ENCODE data around the gene RNF150.
"Not testable (repeated sequence)": the region's sequence is repeated elsewhere in the genome, so short reads cannot be mapped to it uniquely, and the experiment has no call there.

The RNF150 gene

DNA sequence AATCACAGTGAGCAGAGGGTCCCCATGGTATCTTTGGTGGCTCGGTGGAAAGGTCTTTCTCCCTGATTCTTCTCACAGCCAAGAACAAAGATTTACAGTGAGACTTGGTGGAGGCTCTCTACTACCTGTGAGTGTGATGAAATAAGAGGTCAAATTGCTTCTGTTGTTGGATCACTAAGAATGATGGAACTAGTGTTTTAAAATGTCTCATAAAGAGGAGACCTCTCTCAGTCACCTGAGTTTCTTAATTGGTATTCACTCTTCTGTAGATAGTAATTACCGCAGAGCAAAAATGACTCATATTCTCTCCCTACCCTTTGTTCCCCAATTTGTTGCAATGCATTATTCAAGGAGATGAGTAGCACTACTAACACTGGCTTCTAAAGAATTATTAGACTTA, 276.2 kb downstream of the RNF150 start:
- DNase-seq, result no peak

DNA sequence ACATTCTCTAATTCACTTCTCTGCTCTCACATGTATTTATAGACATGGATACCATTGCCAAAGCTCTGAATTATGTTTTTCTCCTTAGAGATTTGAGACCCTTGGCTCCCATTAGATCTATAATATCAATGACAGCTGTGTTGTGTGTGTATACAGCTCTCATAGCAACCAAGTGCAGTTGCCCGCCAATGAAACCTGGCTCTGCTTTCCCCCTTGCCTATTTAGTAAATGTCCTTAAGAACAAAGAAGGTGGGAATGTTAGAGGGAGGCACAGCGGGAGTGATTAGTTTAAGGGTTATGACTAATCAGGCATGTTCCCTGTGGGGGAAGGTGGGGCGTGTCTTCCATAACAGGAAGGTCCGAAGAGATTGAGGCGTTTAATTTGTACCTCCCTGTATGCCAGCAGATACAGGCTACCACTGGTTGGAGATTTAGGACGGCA, 276.6 kb downstream of the RNF150 start:
- no peak for DNase-seq

DNA sequence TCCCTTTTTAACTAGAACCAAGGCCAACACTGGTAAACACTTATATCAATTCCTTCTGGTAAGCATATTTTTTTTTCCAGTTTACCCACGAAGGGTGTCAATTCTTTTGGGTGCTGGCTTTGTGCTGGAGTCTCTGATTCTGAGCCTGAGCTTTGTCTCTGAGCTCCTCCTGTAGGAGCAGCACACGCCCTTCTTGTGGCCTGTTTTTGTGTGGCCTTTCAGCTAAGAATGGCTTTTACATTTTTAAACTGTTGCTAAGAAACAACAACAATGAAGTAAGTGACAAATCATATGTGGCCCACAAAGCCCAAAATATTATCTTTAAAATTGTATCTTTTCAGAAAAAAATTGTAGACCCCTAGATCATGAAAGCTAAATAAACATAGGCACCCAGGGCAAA, 279.1 kb downstream of the RNF150 start:
- no peak for DNase-seq

DNA sequence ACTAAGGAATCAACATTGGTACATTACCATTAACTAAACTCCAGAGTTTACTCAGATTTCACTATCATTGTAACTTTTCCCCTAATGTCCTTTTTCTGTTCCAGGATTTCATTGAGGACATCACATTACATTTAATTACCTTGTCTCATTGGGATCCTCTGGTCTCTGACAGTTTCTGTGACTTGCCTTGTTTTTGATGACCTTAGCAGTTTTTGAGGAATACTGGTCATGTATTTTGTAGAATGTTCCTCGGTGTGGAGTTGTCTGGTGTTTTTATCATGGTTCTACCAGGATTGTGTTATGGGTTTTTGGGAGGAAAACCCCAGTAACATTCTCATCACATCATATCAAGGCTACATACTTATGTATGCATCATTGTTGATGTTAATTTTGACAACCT, 281.5 kb downstream of the RNF150 start:
- no peak for DNase-seq

DNA sequence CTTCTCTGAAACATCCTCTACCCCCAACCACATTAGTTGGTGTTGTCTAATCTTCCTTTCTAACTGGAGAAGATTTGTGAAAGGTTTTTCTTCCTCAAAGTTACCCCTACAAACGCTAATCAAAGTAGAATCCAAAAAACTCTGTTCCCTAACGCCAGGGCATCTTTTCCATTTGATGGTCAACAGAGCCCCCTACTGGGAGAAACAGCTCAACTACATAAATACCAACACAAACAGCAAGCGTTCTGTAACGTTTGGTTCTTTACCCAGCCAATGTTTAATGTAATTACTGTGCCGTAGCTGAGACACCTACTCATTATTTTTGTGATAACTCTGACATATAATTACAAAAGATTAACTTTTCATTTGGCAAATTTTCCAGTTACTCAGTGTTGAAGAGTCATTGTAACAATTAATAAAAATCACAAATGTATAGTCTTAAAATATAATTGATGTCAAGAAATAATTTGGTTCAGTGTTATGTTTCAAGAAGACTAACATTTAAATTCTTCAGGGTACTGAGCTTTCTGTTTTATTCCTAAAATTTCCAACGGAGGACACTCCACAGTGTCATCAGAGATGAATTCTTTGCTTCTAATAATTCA, 282.1 kb downstream of the RNF150 start:
- no peak for DNase-seq

DNA sequence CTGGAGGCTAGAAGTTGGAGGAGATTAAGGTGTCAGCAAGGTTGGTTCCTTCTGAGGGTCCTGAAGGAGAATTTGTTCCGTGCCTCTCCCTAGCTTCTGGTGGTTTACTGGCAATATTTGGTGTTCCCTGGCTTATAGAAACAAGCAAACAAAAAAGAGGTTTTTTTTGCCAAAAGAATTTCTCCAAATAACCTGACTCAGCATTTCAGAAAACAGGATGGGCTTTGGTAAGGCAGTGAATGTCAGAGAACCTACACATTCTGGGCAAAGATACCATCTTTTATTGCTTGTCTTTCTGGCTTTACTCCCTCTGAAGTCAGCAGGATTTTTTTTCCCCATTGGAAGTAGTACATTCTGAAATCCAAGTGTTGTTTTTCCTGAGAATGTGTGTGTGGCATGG, 283.7 kb downstream of the RNF150 start:
- no peak for DNase-seq

DNA sequence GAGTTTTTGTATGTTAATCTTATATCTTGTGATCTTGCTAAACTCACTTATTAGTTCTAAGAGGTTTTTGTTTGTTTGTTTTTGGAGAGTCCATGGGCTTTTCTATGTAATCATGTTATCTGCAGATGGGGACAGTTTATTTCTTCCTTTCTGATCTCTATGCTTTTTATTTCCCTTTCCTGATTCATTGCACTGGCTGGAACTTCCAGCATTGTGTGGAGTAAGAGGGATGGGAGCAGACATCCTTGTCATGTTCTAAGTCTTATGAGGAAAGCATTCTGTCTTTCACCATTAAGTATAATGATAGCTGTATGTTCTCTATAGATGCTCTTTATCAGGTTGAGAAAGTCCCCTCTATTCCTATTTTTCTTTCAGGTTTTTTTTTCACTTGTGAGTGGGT, 286.5 kb downstream of the RNF150 start:
- no peak for DNase-seq

DNA sequence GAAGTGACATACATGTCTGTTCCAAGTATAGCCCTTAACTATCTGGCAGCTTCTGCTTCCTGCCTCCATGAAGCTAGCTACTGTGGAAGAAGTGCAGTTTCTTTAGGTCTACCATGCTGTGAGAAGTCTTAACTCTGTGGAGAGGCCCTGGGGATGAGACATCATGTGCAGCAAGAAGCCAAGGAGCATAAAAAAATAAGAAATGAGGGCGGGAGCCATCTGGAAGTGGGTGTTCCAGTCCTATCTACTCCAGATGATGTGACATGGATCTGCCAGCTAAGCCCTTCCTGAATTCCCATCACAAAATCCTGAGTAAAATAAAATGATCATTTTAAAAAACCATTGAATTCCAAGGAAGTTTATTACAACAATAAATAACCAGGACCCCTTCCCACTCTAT, 289.2 kb downstream of the RNF150 start:
- no peak for DNase-seq

DNA sequence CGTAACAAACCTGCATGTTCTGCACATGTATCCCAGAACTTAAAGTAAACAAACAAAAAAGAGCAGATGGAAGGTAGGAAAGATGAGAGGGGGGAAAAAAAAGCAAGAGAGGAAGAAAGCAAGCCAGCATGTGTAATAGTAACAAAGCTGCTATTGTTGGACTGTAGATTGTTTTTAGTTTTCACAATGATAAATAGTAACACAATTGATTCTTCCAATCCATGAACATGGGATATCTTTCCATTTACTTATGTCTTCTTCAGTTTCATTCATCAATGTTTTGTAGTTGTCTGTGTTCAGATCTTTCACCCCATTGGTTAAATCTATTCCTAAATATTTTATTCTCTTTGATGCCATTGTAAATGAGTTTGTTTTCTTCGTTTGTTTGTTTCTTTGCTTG, 292.1 kb downstream of the RNF150 start:
- DNase-seq, result no peak

DNA sequence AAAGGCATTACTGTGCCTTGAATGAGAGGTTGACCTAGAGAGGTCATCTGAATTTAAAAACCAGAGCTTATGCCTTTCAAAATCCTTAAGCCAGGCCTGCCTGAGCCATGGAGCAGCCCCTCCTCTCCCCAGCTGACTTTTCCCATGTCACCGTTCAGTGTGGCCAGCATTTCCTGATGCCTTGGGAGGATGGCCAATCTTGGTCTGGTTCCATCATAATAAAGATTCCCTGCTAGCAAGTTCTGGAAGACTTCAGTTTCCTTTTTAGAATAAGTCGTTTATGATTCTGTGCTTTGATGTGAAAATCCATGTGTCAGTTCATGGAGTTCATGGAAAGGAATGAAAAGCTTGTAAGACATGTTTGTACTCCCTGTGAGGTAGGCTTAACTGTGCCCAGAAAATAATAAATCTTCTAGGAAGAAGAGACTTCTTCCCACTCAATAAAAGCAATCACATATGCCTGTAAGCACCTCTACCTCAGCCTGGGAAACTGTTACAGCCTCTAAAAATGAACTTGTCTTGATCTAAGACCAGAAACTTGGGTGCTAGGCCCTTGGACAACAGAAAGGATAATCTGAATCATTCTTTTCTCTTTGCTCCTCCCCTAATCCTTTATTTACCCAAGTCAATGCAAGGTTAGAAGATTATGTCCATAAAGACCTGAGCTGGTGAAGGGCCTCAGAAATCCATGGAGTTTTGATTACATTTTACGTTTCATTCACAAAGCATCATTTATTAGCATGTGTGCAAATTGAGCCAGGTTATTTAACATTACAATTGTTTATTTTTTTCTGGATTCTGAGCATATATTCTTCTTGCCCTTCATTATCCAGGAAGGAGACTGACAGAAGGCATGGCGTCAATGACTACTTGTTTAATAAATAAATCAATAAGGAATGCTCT, 293.1 kb downstream of the RNF150 start:
- DNase-seq, result no peak

DNA sequence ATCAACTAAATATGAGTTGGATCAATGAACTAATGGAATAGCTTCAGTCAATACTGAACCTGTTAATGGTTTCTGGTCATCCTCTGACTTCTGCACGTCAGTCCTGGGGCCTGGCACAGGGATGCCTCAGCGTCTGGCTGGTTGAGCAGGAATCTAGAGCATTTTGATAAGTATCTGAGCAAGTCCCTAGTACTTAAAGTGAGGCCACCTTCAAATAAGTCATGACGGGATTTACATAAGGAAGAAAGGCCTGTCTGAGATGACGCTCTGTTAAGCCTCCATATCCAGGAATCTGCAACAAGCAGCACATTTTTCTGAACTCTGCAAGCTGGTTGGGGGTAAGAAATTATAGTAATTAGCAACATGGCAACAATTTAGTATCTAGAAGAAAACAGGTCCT, 293.9 kb downstream of the RNF150 start:
- no peak for DNase-seq

DNA sequence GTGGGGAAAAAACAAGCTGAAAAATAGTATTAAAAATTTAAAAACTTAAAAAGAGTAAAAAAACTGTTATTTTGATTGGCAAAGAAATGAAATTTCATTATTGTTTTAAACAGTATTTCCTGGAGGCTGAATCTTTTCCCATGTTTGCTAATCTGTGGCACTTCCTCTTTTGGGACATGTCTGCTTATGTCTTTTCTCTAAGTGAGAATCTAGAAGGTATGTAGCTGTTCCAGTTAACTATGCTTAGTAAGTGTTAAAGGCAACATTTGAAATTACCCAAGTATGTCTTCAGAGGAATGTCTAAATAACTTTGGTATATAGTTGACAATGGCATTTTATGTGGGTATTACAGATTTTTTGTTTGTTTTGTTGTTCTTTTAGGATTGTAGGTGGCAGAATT, 295.5 kb downstream of the RNF150 start:
- no peak for DNase-seq

DNA sequence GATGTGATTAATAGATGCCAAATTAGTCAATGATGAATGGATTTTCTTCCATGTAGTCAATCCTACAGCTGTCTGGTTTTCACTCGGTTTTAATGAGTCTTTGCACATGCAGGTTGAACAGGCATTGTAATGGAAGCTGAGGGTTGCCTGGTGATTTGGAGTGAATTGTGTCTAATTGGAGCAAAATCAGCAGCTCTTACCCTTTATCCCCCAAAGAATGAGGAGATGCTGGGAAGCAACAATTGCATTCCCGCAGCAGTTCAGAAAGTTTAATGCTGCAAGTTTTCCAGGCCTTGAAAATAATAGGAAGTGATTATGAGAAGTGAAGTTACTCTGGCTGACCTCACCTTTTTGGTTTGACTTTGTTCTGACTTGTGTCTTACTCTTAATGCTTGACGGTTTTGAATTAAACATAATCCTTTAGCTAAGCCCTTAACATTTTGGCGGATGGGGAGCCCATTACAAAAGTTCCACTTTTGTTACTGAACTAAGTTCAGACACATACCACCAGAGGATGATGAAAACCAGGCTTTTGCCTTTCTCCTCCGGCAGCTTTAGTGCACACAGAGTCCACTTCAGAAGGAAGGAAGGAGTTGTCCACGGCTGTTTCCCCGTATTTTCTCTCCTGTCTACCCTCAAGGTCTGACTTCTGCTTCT, 298.3 kb downstream of the RNF150 start:
- DNase-seq, result no peak

DNA sequence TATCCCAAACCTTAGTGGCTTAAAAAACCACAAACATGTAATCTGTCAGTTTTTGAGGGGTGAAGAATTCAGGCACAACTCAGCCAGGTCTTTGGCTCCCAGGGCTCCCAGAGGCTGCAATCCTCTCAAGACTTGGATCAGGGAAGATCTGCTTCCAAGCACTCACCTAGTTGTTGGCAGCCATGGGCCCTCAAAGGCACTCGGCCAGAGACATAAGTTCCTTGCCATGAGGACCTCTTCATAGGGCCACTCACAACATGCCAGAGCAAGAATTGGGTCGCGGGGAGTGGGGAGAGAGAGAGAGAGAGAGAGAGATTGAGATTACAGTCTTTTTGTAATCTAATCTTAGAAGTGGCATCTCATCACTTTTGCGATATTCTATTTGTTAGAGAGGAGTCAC, 300.0 kb downstream of the RNF150 start:
- DNase-seq, result no peak

DNA sequence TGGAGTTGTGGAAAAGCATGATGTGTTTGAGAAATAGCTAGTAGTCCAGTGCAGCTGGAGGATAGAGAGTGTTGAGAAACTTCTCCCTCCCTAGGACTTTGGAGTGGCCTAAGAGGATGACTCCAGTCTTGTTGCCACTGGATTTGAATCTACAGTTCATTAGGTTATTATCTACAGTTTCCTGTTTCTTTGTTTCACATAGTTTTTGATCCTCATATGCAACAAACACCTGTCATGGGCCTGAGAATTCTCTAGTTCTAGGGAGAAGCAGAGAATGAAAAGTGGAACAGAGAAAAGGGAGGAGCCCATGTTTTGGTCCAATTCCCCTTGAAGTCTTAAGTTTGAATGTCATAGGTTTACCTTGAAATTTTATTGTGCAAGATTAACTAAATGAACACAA, 303.4 kb downstream of the RNF150 start:
- no peak for DNase-seq

DNA sequence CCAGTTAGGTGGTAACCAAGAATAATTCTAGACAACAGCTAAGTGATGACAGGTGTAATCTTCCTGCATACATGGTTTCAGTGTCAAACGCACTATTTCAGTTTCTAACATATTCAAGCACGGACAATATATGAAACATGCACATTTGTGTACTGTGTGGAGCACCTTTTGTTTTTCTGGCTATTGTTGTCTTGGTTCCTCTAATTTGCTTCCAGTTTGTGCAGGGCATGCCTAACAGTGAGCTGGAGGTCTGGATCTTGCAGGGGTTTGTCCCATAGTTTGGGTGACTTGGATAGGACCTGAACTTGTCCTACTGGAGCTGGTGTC, 306.6 kb downstream of the RNF150 start:
- no peak for DNase-seq

DNA sequence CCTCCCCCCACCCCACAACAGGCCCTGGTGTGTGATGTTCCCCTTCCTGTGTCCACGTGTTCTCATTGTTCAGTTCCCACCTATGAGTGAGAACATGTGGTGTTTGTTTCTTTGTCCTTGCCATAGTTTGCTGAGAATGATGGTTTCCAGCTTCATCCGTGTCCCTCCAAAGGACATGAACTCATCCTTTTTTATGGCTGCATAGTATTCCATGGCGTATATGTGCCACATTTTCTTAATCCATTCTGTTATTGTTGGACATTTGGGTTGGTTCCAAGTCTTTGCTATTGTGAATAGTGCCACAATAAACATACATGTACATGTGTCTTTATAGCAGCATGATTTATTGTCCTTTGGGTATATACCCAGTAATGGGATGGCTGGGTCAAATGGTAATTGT, 312.7 kb downstream of the RNF150 start:
- DNase-seq, result not testable (repeated sequence)

DNA sequence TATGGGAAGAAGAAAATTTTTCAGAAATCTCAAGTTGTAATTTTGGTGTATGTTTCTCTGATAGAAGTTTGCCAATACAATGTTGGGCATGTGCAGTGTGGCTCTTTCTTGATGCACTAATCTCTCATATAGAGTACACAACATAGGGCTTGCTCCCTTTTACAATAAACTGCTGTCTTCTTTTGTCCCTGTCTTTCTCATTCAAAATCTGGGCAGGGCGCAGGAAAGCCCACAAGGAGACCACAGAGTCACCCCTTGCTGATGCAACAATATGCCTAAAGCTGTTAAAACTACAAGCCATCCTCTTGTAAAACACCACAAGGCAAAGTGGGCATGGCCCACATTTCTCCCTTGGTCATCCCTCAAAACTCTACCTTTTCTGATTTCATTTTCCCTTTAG, 313.7 kb downstream of the RNF150 start:
- no peak for DNase-seq

DNA sequence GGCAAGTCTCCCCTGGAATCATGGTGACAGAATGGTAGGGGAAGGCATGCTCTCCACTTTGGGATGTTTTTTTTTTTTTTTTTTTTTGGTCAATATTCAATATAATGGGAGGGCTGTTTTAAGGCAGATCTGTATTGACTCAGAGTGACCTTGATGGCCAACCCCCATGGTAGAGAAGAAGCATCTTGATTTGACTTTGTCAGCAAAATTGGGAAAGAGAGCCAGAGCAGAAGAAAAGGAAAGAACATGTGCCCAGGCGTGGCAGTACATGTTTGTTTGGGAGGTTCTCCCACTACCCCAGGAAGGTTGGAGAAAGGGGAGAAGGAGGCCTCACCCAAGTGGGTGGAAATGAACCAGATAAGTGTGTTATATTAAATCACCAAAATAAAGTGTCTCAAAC, 314.8 kb downstream of the RNF150 start:
- no peak for DNase-seq

DNA sequence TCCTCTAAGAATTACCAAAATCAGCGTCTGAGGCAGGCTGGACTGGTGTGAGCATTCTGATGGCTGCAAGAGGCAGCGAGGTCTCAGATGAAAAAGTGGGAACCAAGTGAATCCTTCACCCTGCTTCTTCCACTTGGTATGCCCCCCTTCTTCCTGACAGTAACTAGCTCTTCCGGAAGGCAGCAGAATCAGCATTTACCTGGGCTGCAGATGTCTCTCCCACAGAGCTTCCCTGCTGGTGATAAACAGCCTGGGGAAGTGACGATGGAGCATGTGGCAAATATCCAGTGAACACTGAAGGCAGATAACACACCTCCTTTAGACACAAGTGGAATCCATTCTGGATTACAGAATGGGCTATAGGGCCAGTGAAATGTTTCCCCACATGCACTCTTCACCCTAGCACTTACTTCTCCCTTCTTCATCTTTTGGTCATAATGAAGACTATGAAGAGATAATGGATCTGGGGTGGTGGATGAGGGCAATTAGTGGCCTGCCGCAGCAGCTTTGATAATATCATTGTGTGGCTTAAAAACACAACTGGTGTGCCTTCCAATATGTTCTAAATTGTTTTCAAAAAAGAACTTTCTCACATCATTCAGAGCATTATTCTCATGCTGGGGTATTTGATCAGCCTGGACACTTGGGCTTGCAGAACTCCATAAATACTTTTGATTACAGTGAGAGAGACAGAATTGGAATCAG, 316.3 kb downstream of the RNF150 start:
- no peak for DNase-seq

DNA sequence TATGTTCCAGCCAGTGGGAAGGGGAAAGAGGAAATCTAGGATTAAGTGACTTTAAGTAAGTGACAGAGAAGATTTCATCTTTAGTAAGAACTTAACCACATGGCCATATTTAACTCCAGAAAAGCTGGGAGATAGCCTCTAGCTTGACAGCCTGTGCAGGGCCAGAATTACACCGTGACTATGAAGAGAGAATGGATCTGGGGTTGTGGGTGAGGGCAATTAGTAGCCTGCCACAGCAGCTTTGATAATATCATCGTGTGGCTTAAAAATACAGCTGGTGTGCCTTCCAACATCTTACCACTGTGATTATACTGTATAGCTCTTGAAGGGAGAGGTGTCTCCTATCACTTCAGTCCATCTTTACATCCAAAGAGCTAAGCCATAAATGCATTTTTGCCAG, 319.5 kb downstream of the RNF150 start:
- no peak for DNase-seq

DNA sequence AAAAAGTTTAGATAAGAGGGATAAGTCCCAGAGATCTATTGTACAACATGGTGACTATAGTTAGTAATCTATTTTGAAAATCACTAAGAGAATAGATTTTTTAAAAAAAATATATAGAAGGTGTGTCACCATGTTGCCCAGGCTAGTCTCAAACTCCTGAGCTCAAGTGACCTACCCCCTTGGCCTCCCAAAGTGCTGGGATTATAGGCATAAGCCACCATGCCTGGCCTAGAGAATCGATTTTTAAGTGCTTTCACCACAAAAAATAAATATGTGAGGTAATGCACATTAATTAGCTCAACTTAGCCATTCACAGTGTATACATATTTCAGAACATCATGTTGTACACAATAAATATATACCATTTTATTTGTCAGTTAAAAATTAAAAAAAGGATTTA, 320.4 kb downstream of the RNF150 start:
- no peak for DNase-seq

DNA sequence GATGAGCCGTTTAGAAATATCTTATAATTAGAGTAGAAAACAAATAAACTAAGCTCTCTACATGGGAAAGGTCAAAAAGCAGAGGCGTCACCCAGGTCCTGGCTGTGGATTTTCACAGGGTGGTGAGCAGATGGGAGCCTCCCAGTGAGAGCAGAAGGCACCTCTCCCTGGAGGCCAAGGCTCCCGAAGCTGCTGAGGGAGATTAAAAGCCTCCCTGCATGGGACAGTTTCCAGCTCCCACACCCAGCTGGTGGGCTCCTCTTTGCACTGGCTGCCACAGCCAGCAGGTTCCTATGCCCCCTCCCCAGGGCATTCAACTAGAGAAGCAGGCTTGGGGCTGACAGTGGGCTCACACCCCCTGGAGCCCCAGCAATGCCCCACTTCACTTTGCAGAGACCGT, 321.8 kb downstream of the RNF150 start:
- DNase-seq, result no peak
